ENCODE data around the gene OR51S1.

OR51S1 gene

GRCh38 chr11:4848908-4849532 lies at the start of gene OR51S1:
Gene OR51S1, minus strand, starts transcription at chr11:4849208. Its CDS starts 0 bp downstream, at chr11:4849208.
- TF ChIP-seq CTCF (IDR thresholded peaks at IDR 0.05): no peak
- Histone ChIP-seq H3K4me1 (no peaks in the 10 kb centered on the region), H3K9ac (no peak within 1 kb of the TSS), H3K27me3 (ENCODE audit: control insufficient read depth, insufficient read depth, low read length) (no peaks in the 10 kb centered on the region), H3K9me3 (ENCODE audit: control insufficient read depth, low read length) (no peaks in the 10 kb centered on the region), H2AFZ (no peak within 1 kb of the TSS), H3K79me2 (no peaks in the 10 kb centered on the region), H3K4me2 (ENCODE audit: low read length) (no peak within 1 kb of the TSS), H3K27ac (no peak within 1 kb of the TSS), H3K4me3 (ENCODE audit: low read depth, low read length) (no peak within 1 kb of the TSS), H3K36me3 (ENCODE audit: control insufficient read depth, insufficient read depth, low read length) (no peaks in the 10 kb centered on the region)

- H3K4me1 ChIP-seq: no peaks in the 10 kb centered on the region
- no peaks in the 10 kb centered on the region for H3K9me3 ChIP-seq (ENCODE audit: control insufficient read depth, low read length)
- no peak overlapping the region for H3K27ac ChIP-seq
- H3K36me3 ChIP-seq (ENCODE audit: control insufficient read depth, insufficient read depth, low read length): no peaks in the 10 kb centered on the region
- no peak for TF ChIP-seq CTCF (IDR thresholded peaks at IDR 0.05)
- no peak overlapping the region for H2AFZ ChIP-seq
- H3K79me2 ChIP-seq: no peaks in the 10 kb centered on the region
- H3K27me3 ChIP-seq (ENCODE audit: control insufficient read depth, insufficient read depth, low read length): no peaks in the 10 kb centered on the region
- no peak overlapping the region for H3K9ac ChIP-seq
- no peak overlapping the region for H3K4me3 ChIP-seq (ENCODE audit: low read depth, low read length)
- H3K4me2 ChIP-seq (ENCODE audit: low read length): no peak overlapping the region
Measured at GRCh38 chr11:4891996-4892640, 43.1 kb upstream of the OR51S1 start.

GRCh38 chr11:4890279-4890678 lies 41.3 kb upstream of the OR51S1 start:
- Histone ChIP-seq H3K9ac (no peak overlapping the region), H3K9me3 (ENCODE audit: control insufficient read depth, low read length) (no peaks in the 10 kb centered on the region), H3K4me3 (ENCODE audit: low read depth, low read length) (no peak overlapping the region), H3K79me2 (no peaks in the 10 kb centered on the region), H3K27ac (no peak overlapping the region), H3K36me3 (ENCODE audit: control insufficient read depth, insufficient read depth, low read length) (no peaks in the 10 kb centered on the region), H3K27me3 (ENCODE audit: control insufficient read depth, insufficient read depth, low read length) (no peaks in the 10 kb centered on the region), H3K4me2 (ENCODE audit: low read length) (no peak overlapping the region), H2AFZ (no peak overlapping the region), H3K4me1 (no peaks in the 10 kb centered on the region)
- no peak for TF ChIP-seq CTCF (IDR thresholded peaks at IDR 0.05)

- no peaks in the 10 kb centered on the region for H3K27me3 ChIP-seq (ENCODE audit: control insufficient read depth, insufficient read depth, low read length)
- no peak overlapping the region for H3K9ac ChIP-seq
- H3K4me1 ChIP-seq: no peaks in the 10 kb centered on the region
- no peaks in the 10 kb centered on the region for H3K36me3 ChIP-seq (ENCODE audit: control insufficient read depth, insufficient read depth, low read length)
- no peak overlapping the region for H2AFZ ChIP-seq
- no peak overlapping the region for H3K4me2 ChIP-seq (ENCODE audit: low read length)
- H3K9me3 ChIP-seq (ENCODE audit: control insufficient read depth, low read length): no peaks in the 10 kb centered on the region
- no peak overlapping the region for H3K4me3 ChIP-seq (ENCODE audit: low read depth, low read length)
- H3K79me2 ChIP-seq: no peaks in the 10 kb centered on the region
- no peak for TF ChIP-seq CTCF (IDR thresholded peaks at IDR 0.05)
- H3K27ac ChIP-seq: no peak overlapping the region
Measured at GRCh38 chr11:4887591-4887990, 38.6 kb upstream of the OR51S1 start.

- no peak for TF ChIP-seq CTCF (IDR thresholded peaks at IDR 0.05)
- Histone ChIP-seq H3K4me2 (ENCODE audit: low read length) (no peak overlapping the region), H3K27ac (no peak overlapping the region), H3K9me3 (ENCODE audit: control insufficient read depth, low read length) (no peaks in the 10 kb centered on the region), H2AFZ (no peak overlapping the region), H3K79me2 (no peaks in the 10 kb centered on the region), H3K4me1 (no peaks in the 10 kb centered on the region), H3K4me3 (ENCODE audit: low read depth, low read length) (no peak overlapping the region), H3K36me3 (ENCODE audit: control insufficient read depth, insufficient read depth, low read length) (no peaks in the 10 kb centered on the region), H3K9ac (no peak overlapping the region), H3K27me3 (ENCODE audit: control insufficient read depth, insufficient read depth, low read length) (no peaks in the 10 kb centered on the region)
Measured at GRCh38 chr11:4886186-4886585, 37.2 kb upstream of the OR51S1 start.

All from parathyroid adenoma (tissue), 2 donors.